WERI-Rb-1 (cell line): Measurements from ENCODE around the gene BATF.

Experiments
- DNase-seq: peaks from one replicate; pipeline ENCODE4 v3.0.0-alpha.2; 2020
- H3K27ac ChIP-seq: fragments of 250-450 bp; sonication (Bioruptor Pico); 2 replicates; pipeline ENCODE4 v1.5.1; 2020; ENCODE audit warnings: mild to moderate bottlenecking, moderate library complexity
- H3K27me3 ChIP-seq: fragments of 250-450 bp; sonication (Bioruptor Pico); 2 replicates; pipeline ENCODE4 v1.5.1; 2021; ENCODE audit warnings: mild to moderate bottlenecking, low read depth, moderate library complexity; ENCODE audit not compliant: insufficient read depth, severe bottlenecking
- H3K36me3 ChIP-seq: fragments of 250-450 bp; sonication (Bioruptor Pico); 2 replicates; pipeline ENCODE4 v1.5.1; 2020; ENCODE audit warnings: mild to moderate bottlenecking, moderate library complexity
- H3K4me3 ChIP-seq: 2 replicates; pipeline ENCODE4 v1.5.1; 2011; ENCODE audit warnings: low read depth, mild to moderate bottlenecking, control low read depth, low read length
- H3K9me3 ChIP-seq: fragments of 250-450 bp; sonication (Bioruptor Pico); 2 replicates; pipeline ENCODE4 v1.5.1; 2021; ENCODE audit warnings: mild to moderate bottlenecking, moderate library complexity; ENCODE audit not compliant: severe bottlenecking
- TF ChIP-seq, protein P1 (sequence below): IDR thresholded peaks from 2 replicates; pipeline ENCODE4 v1.5.1; 2011; ENCODE audit warnings: low read depth, mild to moderate bottlenecking, control low read depth, inconsistent platforms, low read length

Gene BATF

DNA sequence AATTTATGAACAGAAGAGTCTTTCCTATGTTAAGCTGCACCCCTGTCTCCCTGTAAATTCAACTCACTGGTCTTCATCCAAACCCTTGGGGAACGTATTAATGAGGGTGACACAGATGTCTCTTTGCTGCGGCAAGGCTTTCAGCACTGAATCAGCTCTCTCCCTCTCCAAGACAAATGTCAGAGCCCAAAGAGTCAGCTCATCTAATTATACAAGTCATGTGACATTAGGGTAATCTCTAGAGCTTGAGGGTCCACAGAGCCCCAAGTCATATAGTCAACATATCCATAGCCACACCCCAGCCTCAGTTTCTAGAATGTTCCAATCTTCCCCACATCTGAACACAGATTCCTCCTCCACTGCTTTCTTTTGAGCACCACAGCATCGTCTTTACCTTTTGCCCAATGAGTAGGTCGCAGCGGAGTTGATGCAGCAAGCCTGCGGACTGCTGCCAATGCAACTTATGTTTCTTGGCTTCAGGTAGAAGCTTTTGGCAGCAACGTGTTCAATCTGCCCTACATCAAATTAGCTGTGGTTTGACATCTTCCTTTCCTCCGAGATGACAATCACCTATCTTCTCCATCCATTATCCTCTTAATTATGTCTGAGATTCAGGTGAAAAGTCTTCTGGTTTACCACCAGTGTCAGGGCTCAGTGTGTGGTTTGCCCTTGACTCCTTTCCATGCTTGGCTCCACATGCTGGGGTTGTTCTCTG, 5.3 kb downstream of the BATF start:
- TF ChIP-seq, protein P1, sequence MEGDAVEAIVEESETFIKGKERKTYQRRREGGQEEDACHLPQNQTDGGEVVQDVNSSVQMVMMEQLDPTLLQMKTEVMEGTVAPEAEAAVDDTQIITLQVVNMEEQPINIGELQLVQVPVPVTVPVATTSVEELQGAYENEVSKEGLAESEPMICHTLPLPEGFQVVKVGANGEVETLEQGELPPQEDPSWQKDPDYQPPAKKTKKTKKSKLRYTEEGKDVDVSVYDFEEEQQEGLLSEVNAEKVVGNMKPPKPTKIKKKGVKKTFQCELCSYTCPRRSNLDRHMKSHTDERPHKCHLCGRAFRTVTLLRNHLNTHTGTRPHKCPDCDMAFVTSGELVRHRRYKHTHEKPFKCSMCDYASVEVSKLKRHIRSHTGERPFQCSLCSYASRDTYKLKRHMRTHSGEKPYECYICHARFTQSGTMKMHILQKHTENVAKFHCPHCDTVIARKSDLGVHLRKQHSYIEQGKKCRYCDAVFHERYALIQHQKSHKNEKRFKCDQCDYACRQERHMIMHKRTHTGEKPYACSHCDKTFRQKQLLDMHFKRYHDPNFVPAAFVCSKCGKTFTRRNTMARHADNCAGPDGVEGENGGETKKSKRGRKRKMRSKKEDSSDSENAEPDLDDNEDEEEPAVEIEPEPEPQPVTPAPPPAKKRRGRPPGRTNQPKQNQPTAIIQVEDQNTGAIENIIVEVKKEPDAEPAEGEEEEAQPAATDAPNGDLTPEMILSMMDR, result no peak
- Histone ChIP-seq H3K36me3 (no peaks in the 10 kb centered on the region), H3K4me3 (no peak overlapping the region), H3K27me3 (no peaks in the 10 kb centered on the region), H3K27ac (no peak overlapping the region), H3K9me3 (no peaks in the 10 kb centered on the region)
- no peak for DNase-seq

DNA sequence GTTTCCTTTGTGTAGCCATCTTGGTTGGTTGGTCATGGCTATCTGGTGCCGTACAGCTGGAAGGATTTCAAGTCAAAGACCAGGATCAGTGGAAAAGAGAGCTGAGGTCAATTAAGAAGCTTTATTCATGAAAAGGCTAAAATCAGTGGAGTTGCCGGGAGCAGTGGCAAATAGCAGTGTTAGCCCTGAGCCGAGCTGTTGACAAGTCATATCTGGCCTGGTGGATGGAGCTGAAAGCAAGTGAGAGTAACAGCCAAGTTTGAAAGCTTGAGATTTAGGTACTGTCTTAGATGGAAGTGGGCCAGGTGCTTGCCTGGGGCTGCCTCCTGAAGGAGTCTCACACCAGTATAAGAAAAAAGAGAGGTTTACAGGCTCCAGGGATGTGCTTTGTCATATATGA, 9.0 kb downstream of the BATF start:
- no peaks in the 10 kb centered on the region for H3K27me3 ChIP-seq
- H3K4me3 ChIP-seq, result no peak overlapping the region
- no peak for DNase-seq
- H3K27ac ChIP-seq, result no peak overlapping the region
- H3K36me3 ChIP-seq, result no peaks in the 10 kb centered on the region
- TF ChIP-seq, protein P1, result no peak
- no peaks in the 10 kb centered on the region for H3K9me3 ChIP-seq

DNA sequence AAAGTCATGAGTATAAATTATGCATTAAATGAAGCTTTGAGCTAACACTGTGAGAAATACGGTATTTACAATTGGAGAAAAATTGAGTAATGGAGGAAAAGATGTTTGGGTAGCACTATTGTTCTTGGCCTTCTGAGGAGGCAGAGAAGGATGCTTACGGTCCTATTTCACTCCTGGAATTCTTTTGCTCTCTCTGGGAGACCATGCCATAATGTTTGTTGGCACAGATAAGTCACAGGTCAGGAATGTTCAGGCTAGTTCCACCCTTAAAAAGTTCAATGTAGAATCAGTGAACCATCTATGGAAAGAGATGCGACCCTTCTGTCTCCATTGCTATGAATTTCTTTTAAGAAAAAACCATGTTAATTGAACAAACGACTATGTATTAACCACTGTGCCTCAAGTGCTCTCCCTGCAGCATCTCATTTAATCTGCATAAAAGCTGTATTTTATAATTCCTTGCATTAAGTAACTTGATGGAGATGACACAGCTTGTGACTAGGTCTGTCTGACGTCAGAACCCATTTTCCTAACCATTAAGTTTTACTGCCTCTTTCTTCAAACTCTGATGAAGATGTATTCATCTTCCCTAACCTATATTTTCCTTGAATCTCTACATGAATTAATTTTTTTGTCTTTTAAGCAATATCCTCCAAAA, 9.5 kb downstream of the BATF start:
- TF ChIP-seq, protein P1, result no peak
- no peak for DNase-seq
- no peak overlapping the region for H3K4me3 ChIP-seq
- no peaks in the 10 kb centered on the region for H3K36me3 ChIP-seq
- no peaks in the 10 kb centered on the region for H3K27me3 ChIP-seq
- H3K9me3 ChIP-seq, result no peaks in the 10 kb centered on the region
- no peak overlapping the region for H3K27ac ChIP-seq

DNA sequence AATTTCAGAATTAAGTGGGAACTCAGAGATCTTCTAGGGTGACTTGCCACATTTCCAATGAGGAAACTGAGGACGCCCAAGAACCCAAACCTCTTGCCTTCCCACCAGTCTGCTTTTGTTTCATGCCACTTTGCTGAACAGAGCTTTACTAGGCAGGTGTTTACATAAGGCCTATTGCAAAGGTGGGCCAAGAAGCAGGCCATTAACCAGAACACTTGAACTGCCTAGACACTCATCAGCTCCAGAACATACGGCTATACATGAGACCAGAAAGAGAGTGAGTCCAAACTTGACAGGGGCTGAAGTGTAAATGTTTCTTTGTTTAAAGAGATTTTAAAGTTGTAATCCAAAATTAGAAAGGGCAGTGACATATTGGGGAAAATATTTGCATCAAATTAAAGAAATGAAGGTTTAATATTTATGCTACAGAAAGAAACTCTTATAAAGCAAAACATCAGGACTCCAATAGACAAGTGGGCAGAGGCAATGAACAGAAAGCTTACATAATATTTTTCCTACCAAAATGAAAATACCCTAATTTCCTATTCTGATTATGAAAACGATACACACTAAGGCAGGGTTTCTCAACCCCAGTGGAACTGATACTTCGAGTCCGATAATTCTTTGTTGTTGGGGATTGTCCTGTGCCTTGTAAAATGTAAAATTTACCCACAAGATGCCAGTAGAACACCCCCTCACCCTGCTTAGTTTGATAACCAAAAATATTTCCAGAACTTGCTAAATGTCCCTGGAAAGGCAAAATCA, 11.7 kb downstream of the BATF start:
- H3K4me3 ChIP-seq, result no peak overlapping the region
- no peak for DNase-seq
- no peak overlapping the region for H3K27ac ChIP-seq

DNA sequence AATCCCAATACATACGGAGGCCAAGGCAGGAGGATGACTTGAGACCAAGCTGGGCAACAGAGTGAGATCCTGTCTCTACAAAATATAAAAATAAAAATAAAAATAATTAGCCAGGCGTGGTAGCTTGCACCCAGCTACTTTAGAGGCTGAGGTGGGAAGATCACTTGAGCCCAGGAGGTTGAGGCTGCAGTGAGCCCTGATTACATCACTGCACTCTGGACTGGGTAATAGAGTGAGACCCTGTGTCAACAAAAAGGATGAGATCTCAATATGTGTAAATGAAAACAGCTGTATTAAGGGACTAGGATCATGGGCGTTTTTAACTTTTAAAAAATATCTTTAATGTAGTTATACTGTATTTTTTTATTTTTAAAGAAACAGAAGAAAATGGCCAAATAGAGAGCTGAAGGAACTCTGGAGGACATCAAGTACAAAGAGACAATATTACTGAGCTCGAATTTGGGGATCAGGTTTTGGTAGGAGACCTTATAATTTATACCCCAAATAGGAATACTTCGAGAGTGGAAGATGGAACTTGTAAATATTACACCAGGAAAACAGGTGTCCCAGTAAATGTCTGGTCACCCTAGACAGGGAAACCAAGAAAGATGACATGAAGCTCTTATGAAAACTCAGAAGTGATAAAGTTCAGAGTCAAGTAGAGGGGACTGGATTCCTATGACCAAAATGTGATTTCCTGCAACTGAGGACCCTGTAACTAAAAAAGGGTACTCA, 13.1 kb downstream of the BATF start:
- Histone ChIP-seq H3K4me3 (no peak overlapping the region), H3K36me3 (no peaks in the 10 kb centered on the region), H3K27ac (no peak overlapping the region), H3K9me3 (no peaks in the 10 kb centered on the region), H3K27me3 (no peaks in the 10 kb centered on the region)
- TF ChIP-seq, protein P1, result no peak
- DNase-seq, result no peak

More for the DNA sequence above, 11.7 kb downstream of the BATF start:
- Histone ChIP-seq H3K36me3 (no peaks in the 10 kb centered on the region), H3K27me3 (no peaks in the 10 kb centered on the region), H3K9me3 (no peaks in the 10 kb centered on the region)
- TF ChIP-seq, protein P1, result no peak
